Measurements from ENCODE around the gene CD84.

- TF ChIP-seq CTCF (conservative IDR thresholded peaks at IDR 0.05; ENCODE audit: low read depth, low read length): no peak
- no peak for TF ChIP-seq EZH2phosphoT487 (IDR thresholded peaks at IDR 0.05; ENCODE audit: borderline replicate concordance, low read length)
Observed at GRCh38 chr1:160628799-160629263, 49.5 kb upstream of the CD84 start.

Data from PC-3 (cell line).